Brain microvascular endothelial cell (primary cell): Measurements from ENCODE around the gene DYRK2.

Experiments
- DNase-seq: peaks from one replicate; pipeline ENCODE4 v3.0.0-alpha.2; 2020
- H3K27ac ChIP-seq: fragments of 250-450 bp; sonication (Bioruptor Pico); 2 replicates; pipeline ENCODE4 v1.5.1; 2020; ENCODE audit warnings: mild to moderate bottlenecking, moderate library complexity
- H3K27me3 ChIP-seq: fragments of 250-450 bp; sonication (Bioruptor Pico); replicated peaks from 2 replicates; pipeline ENCODE4 v1.5.1; 2020; ENCODE audit warnings: mild to moderate bottlenecking
- H3K36me3 ChIP-seq: fragments of 250-450 bp; sonication (Bioruptor Pico); replicated peaks from 2 replicates; pipeline ENCODE4 v1.5.1; 2020; ENCODE audit warnings: mild to moderate bottlenecking
- H3K4me3 ChIP-seq: 2 replicates; pipeline ENCODE4 v1.5.1; 2011; ENCODE audit warnings: low read depth, mild to moderate bottlenecking, control low read depth, low read length, moderate library complexity
- CTCF ChIP-seq: IDR thresholded peaks from 2 replicates; pipeline ENCODE4 v1.5.1; 2011; ENCODE audit warnings: low read depth, mild to moderate bottlenecking, moderate library complexity, low read length, control low read depth, inconsistent platforms; ENCODE audit errors: missing control alignments
- in situ Hi-C: cut with HindIII; loops from 2 replicates; pipeline ENCODE4 v1.10.0; 2017; ENCODE audit warnings: low sequenced_read_pairs, low pct_ligation_motif_present

DYRK2 gene

GRCh38 chr12:67648521-67649260, at the start of gene DYRK2:
TSS of gene DYRK2 (plus strand) at chr12:67648745. CDS start at chr12:67649134, 389 bp downstream.
- TF ChIP-seq CTCF = no peak
- DNase-seq = peak; percentile 70
- H3K27ac ChIP-seq = peak within 1 kb of the TSS; percentile 87
- no peaks in the 10 kb centered on the region for H3K36me3 ChIP-seq
- in situ Hi-C loops = no loop called here
- H3K27me3 ChIP-seq = no peaks in the 10 kb centered on the region
- H3K4me3 ChIP-seq = peak within 1 kb of the TSS; percentile 86

- in situ Hi-C loops = no loop called here
- no peaks in the 10 kb centered on the region for H3K36me3 ChIP-seq
- no peak overlapping the region for H3K27ac ChIP-seq
- DNase-seq = no peak
- H3K27me3 ChIP-seq = no peaks in the 10 kb centered on the region
- H3K4me3 ChIP-seq = no peak overlapping the region
- TF ChIP-seq CTCF = no peak
Measured at GRCh38 chr12:67599691-67600090, 48.9 kb upstream of the DYRK2 start.

GRCh38 chr12:67601126-67601525, 47.4 kb upstream of the DYRK2 start:
- no peak for DNase-seq

GRCh38 chr12:67609226-67609870, 39.2 kb upstream of the DYRK2 start:
- TF ChIP-seq CTCF = no peak
- no peaks in the 10 kb centered on the region for H3K36me3 ChIP-seq
- in situ Hi-C loops = no loop called here
- no peak for DNase-seq
- H3K27me3 ChIP-seq = no peaks in the 10 kb centered on the region
- no peak overlapping the region for H3K4me3 ChIP-seq
- no peak overlapping the region for H3K27ac ChIP-seq

More at GRCh38 chr12:67601126-67601525, 47.4 kb upstream of the DYRK2 start:
- in situ Hi-C loops = no loop called here
- no peaks in the 10 kb centered on the region for H3K27me3 ChIP-seq
- H3K27ac ChIP-seq = no peak overlapping the region
- H3K4me3 ChIP-seq = no peak overlapping the region
- no peak for TF ChIP-seq CTCF
- no peaks in the 10 kb centered on the region for H3K36me3 ChIP-seq

- Histone ChIP-seq H3K27me3 (no peaks in the 10 kb centered on the region), H3K27ac (no peak overlapping the region), H3K36me3 (no peaks in the 10 kb centered on the region), H3K4me3 (no peak overlapping the region)
- in situ Hi-C loops = no loop called here
- TF ChIP-seq CTCF = no peak
- no peak for DNase-seq
Measured at GRCh38 chr12:67613040-67613439, 35.5 kb upstream of the DYRK2 start.
